Panc1 (cell line): ENCODE results near the gene C10orf143.

Source experiments
- CTCF ChIP-seq: fragments of 450-650 bp; IDR thresholded peaks from 2 replicates; pipeline ENCODE4 v1.5.1; 2017; ENCODE audit warnings: mild to moderate bottlenecking
- POLR2AphosphoS5 ChIP-seq: IDR thresholded peaks from 2 replicates; pipeline ENCODE4 v1.6.1; 2012; ENCODE audit warnings: mild to moderate bottlenecking, low read depth, low read length, moderate library complexity
- REST ChIP-seq, 2 experiments: IDR thresholded peaks; 2 replicates each; pipeline ENCODE4 v1.6.1; 2011 to 2012; ENCODE audit warnings: low read depth in 2 of 2, control low read depth in 1 of 2, low read length in 1 of 2, mild to moderate bottlenecking in 1 of 2, moderate library complexity in 1 of 2; ENCODE audit not compliant: insufficient read depth in 1 of 2

GRCh38 chr10:130159192-130159794 is 48.7 kb upstream of the C10orf143 start:
- no peak for TF ChIP-seq CTCF
- TF ChIP-seq POLR2AphosphoS5, result no peak
- no peak for TF ChIP-seq REST (IDR thresholded peaks at IDR 0.05; ENCODE audit: insufficient read depth in 1 of 2, low read depth in 2 of 2, low read length in 1 of 2)
